ENCODE data around the gene TRIM44. TPM values are rescaled to one million over a fixed set of nuclear protein-coding genes. Genes with fewer than 3 reads are reported as not detected.

The TRIM44 gene
- total and polyA plus RNA-seq, 10 donors, result 5.3 to 65.7 (median 48.5) TPM

- intact Hi-C loops (cut with DNase I; ENCODE audit: low total_unique reads), result no loop called here
Measured at GRCh38 chr11:35689081-35689996, 26.8 kb downstream of the TRIM44 start.

GRCh38 chr11:35702126-35702525 is 39.6 kb downstream of the TRIM44 start:
- Histone ChIP-seq H3K36me3 (peaks cover 0 to 20% (median 0%) of the 10 kb centered on the region in 6 donors), H3K4me1 (no peaks in the 10 kb centered on the region), H3K4me3 (no peak overlapping the region), H3K27me3 (replicated peaks in 1 of 7) (no peaks in the 10 kb centered on the region), H3K9me3 (peaks cover 0 to 4% (median 0%) of the 10 kb centered on the region in 8 donors), H3K27ac (no peak overlapping the region)
- TF ChIP-seq CTCF (IDR thresholded peaks at IDR 0.05 in 8 of 11, conservative IDR thresholded peaks at IDR 0.05 in 3 of 11), result no peak
- TF ChIP-seq POLR2AphosphoS5 (IDR thresholded peaks at IDR 0.05), result no peak
- TF ChIP-seq POLR2A (IDR thresholded peaks at IDR 0.05), result no peak
- WGBS, 5 donors, result 95 to 99% (median 97%) methylated on average over 15 of the region's 15 CpGs
- no peak for DNase-seq
- intact Hi-C loops (cut with DNase I; ENCODE audit: low total_unique reads), result no loop called here

More at GRCh38 chr11:35689081-35689996, 26.8 kb downstream of the TRIM44 start:
- DNase-seq, result no peak
- no peak for TF ChIP-seq POLR2A (IDR thresholded peaks at IDR 0.05)
- no peak for TF ChIP-seq CTCF (IDR thresholded peaks at IDR 0.05 in 8 of 11, conservative IDR thresholded peaks at IDR 0.05 in 3 of 11)
- no peak for TF ChIP-seq POLR2AphosphoS5 (IDR thresholded peaks at IDR 0.05)
- Histone ChIP-seq H3K27me3 (replicated peaks in 1 of 7) (no peaks in the 10 kb centered on the region), H3K4me3 (no peak overlapping the region), H3K9me3 (no peaks in the 10 kb centered on the region), H3K27ac (no peak overlapping the region), H3K36me3 (peaks cover 0 to 61% (median 21%) of the 10 kb centered on the region in 6 donors), H3K4me1 (peaks cover 0 to 39% (median 12%) of the 10 kb centered on the region in 6 donors)
- WGBS, 5 donors, result 82 to 90% (median 83%) methylated on average over 7 of the region's 7 CpGs

DNA sequence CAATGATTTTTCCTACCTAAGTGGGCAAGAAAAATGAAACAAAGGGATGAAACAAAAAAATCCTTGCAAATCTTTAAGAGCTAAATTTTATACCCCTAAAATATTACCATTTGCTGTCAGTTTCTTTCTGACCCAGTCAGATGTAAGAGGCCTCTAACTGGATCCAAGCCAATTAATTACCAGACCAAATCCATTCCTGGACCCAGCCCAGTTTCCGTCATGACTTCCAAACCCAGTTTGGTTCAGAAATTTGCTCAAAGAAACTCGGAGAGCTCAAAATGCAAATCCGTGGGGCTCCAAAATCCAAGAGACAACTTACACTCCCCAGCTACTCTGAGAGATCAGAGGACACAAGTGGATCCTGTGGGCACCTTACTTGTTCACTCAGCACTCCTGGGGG is 46.8 kb downstream of the TRIM44 start:
- no peaks in the 10 kb centered on the region for H3K27me3 ChIP-seq (replicated peaks in 1 of 7)
- peaks cover 0 to 7% (median 2%) of the 10 kb centered on the region in 8 donors for H3K9me3 ChIP-seq
- no peak overlapping the region for H3K27ac ChIP-seq
- no peak overlapping the region for H3K4me3 ChIP-seq
- intact Hi-C loops (cut with DNase I; ENCODE audit: low total_unique reads), result no loop called here
- WGBS, 5 donors, result 85 to 90% (median 88%) methylated on average over 3 of the region's 3 CpGs
- peaks cover 0 to 10% (median 6%) of the 10 kb centered on the region in 6 donors for H3K4me1 ChIP-seq
- TF ChIP-seq POLR2AphosphoS5 (IDR thresholded peaks at IDR 0.05) (no peak), POLR2A (IDR thresholded peaks at IDR 0.05) (no peak), CTCF (IDR thresholded peaks at IDR 0.05 in 8 of 11, conservative IDR thresholded peaks at IDR 0.05 in 3 of 11) (no peak)
- DNase-seq, result no peak
- no peaks in the 10 kb centered on the region for H3K36me3 ChIP-seq

Data from spleen (tissue), 11 donors.